Endothelial cell of hepatic sinusoid (primary cell): ENCODE measurements around the gene GCGR.

Source experiments
- in situ Hi-C: cut with HindIII; loops from 2 replicates; pipeline ENCODE4 v1.10.0; 2017; ENCODE audit warnings: low sequenced_read_pairs

Gene GCGR

GRCh38 chr17:81803728-81804558 is at the start of gene GCGR:
Gene GCGR, plus strand, starts transcription at chr17:81804150. Its CDS starts 4,869 bp downstream, at chr17:81809019.
- in situ Hi-C loops = no loop called here

- in situ Hi-C loops = no loop called here
Measured at GRCh38 chr17:81792675-81793615, 11.0 kb upstream of the GCGR start.

- in situ Hi-C loops = no loop called here
Measured at GRCh38 chr17:81794074-81794476, 9.9 kb upstream of the GCGR start.

GRCh38 chr17:81794509-81794908 is 9.4 kb upstream of the GCGR start:
- in situ Hi-C loops = no loop called here

GRCh38 chr17:81801327-81801726 is 2.6 kb upstream of the GCGR start:
- in situ Hi-C loops = no loop called here

GRCh38 chr17:81802048-81802758 is 1.7 kb upstream of the GCGR start:
- in situ Hi-C loops = no loop called here

GRCh38 chr17:81802856-81803643 is 900 bp upstream of the GCGR start:
- in situ Hi-C loops = no loop called here

- in situ Hi-C loops = no loop called here
Measured at GRCh38 chr17:81804559-81805399, 829 bp downstream of the GCGR start.

- in situ Hi-C loops = no loop called here
Measured at GRCh38 chr17:81805707-81806460, 1.9 kb downstream of the GCGR start.

- in situ Hi-C loops = no loop called here
Measured at GRCh38 chr17:81806461-81807209, 2.7 kb downstream of the GCGR start.

- in situ Hi-C loops = no loop called here
Measured at GRCh38 chr17:81807210-81807719, 3.3 kb downstream of the GCGR start.

GRCh38 chr17:81807839-81808238 is 3.9 kb downstream of the GCGR start:
- in situ Hi-C loops = no loop called here

GRCh38 chr17:81808778-81809555 is 5.0 kb downstream of the GCGR start:
- in situ Hi-C loops = no loop called here

GRCh38 chr17:81809556-81809998 is 5.6 kb downstream of the GCGR start:
- in situ Hi-C loops = no loop called here

- in situ Hi-C loops = no loop called here
Measured at GRCh38 chr17:81810476-81810875, 6.5 kb downstream of the GCGR start.

- in situ Hi-C loops = no loop called here
Measured at GRCh38 chr17:81810892-81811704, 7.1 kb downstream of the GCGR start.
